ENCODE results near the gene HOXC6. TPM values are rescaled to one million over a fixed set of nuclear protein-coding genes. Genes with fewer than 3 reads are reported as not detected.
A peak's percentile ranks its signal among the peaks of the same experiment; 100 is the strongest.

Gene HOXC6
- total and polyA plus RNA-seq, 4 donors: 0.18 to 0.71 (median 0.35) TPM

DNA sequence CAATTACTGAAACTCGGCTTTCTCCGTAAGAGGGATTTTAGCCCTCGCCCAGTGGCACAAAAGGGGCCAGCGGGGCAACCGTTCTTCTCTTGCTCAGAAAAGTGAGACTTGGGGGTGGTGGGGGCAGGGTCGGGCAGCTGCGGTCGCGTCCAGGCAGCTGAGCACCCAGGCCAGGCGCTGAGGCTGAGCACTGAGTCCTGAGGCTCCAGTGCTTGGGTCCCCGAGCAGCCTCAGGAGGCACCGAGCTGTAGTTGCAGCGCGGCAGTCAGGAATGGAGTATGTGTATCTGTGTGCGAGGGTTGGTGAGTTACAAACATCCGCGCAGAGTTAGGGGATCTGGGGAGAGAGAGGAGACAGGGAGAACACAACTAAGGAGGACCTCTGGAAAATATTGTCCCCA is 4.1 kb upstream of the HOXC6 start:
- no peaks in the 10 kb centered on the region for H3K9me3 ChIP-seq (ENCODE audit: control insufficient read depth in 4 of 4, insufficient read depth in 3 of 4, low read length in 3 of 4)
- H3K9ac ChIP-seq (ENCODE audit: insufficient read depth in 1 of 2, low read length in 2 of 2): no peak overlapping the region
- DNase-seq (no peak), ATAC-seq (ENCODE audit: insufficient read depth, low FRiP score) (no peak)
- peaks cover 9 to 93% (median 72%) of the 10 kb centered on the region in 3 donors for H3K27me3 ChIP-seq (ENCODE audit: control insufficient read depth in 3 of 3, insufficient read depth in 3 of 3, low read length in 2 of 3)
- peaks cover 0 to 21% (median 3%) of the 10 kb centered on the region in 5 donors for H3K4me1 ChIP-seq (ENCODE audit: control insufficient read depth in 5 of 5, insufficient read depth in 5 of 5, low read length in 5 of 5)
- TF ChIP-seq, protein P1, sequence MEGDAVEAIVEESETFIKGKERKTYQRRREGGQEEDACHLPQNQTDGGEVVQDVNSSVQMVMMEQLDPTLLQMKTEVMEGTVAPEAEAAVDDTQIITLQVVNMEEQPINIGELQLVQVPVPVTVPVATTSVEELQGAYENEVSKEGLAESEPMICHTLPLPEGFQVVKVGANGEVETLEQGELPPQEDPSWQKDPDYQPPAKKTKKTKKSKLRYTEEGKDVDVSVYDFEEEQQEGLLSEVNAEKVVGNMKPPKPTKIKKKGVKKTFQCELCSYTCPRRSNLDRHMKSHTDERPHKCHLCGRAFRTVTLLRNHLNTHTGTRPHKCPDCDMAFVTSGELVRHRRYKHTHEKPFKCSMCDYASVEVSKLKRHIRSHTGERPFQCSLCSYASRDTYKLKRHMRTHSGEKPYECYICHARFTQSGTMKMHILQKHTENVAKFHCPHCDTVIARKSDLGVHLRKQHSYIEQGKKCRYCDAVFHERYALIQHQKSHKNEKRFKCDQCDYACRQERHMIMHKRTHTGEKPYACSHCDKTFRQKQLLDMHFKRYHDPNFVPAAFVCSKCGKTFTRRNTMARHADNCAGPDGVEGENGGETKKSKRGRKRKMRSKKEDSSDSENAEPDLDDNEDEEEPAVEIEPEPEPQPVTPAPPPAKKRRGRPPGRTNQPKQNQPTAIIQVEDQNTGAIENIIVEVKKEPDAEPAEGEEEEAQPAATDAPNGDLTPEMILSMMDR (IDR thresholded peaks at IDR 0.05; ENCODE audit: control extremely low read depth, extremely low read depth): no peak
- H3K4me3 ChIP-seq: no peak overlapping the region
- 23 to 31% methylated on average over 17 of the region's 17 CpGs for WGBS, 2 donors
- no peaks in the 10 kb centered on the region for H3K36me3 ChIP-seq (ENCODE audit: control insufficient read depth in 4 of 4, insufficient read depth in 4 of 4, low read length in 4 of 4)
- no peak overlapping the region for H3K27ac ChIP-seq (ENCODE audit: low read depth in 1 of 2, low read length in 1 of 2)

DNA sequence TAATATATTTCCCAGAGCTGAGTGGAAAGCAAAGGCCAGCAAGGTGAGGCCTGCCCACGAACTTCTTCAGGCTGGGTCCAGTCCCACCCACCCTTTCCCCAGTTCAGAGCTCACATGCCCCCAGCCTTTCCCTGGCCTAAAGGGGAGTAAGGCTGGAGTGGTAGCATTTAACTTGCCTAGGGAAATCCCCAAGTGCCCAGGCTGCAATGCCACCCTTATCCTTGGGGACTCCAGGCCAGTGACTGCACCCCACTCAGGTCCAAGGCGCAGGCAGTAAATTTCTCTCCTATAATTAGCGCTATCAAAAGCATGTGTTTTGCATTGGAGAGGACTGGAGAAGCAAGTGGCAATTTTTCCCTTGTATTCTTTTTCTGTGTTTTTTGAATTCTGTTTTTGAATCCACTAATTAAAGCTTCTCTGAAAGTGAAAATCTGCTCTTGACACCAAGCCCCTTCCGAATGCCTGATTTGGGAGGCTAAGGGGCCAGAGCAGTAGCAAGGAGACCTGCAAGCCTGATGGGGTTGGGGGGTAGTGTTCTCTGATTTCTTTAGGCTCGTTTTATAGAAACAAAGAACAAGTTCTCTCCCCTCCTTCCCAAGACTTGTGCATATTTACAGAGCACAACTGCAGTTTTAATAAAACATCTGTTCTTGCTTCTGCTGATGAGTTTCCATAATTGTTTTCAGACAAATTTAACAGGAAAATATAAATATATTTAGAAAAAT is 3.5 kb upstream of the HOXC6 start:
- ATAC-seq (ENCODE audit: insufficient read depth, low FRiP score): no peak
- Histone ChIP-seq H3K9ac (ENCODE audit: insufficient read depth in 1 of 2, low read length in 2 of 2) (no peak overlapping the region), H3K9me3 (ENCODE audit: control insufficient read depth in 4 of 4, insufficient read depth in 3 of 4, low read length in 3 of 4) (no peaks in the 10 kb centered on the region), H3K4me3 (no peak overlapping the region), H3K36me3 (ENCODE audit: control insufficient read depth in 4 of 4, insufficient read depth in 4 of 4, low read length in 4 of 4) (no peaks in the 10 kb centered on the region), H3K27ac (ENCODE audit: low read depth in 1 of 2, low read length in 1 of 2) (no peak overlapping the region), H3K4me1 (ENCODE audit: control insufficient read depth in 5 of 5, insufficient read depth in 5 of 5, low read length in 5 of 5) (peaks cover 0 to 19% (median 0%) of the 10 kb centered on the region in 5 donors), H3K27me3 (ENCODE audit: control insufficient read depth in 3 of 3, insufficient read depth in 3 of 3, low read length in 2 of 3) (peaks cover 9 to 96% (median 73%) of the 10 kb centered on the region in 3 donors)
- DNase-seq: no peak
- WGBS, 2 donors: 39 to 42% methylated on average over 5 of the region's 5 CpGs
- TF ChIP-seq, protein P1 (IDR thresholded peaks at IDR 0.05; ENCODE audit: control extremely low read depth, extremely low read depth): no peak

DNA sequence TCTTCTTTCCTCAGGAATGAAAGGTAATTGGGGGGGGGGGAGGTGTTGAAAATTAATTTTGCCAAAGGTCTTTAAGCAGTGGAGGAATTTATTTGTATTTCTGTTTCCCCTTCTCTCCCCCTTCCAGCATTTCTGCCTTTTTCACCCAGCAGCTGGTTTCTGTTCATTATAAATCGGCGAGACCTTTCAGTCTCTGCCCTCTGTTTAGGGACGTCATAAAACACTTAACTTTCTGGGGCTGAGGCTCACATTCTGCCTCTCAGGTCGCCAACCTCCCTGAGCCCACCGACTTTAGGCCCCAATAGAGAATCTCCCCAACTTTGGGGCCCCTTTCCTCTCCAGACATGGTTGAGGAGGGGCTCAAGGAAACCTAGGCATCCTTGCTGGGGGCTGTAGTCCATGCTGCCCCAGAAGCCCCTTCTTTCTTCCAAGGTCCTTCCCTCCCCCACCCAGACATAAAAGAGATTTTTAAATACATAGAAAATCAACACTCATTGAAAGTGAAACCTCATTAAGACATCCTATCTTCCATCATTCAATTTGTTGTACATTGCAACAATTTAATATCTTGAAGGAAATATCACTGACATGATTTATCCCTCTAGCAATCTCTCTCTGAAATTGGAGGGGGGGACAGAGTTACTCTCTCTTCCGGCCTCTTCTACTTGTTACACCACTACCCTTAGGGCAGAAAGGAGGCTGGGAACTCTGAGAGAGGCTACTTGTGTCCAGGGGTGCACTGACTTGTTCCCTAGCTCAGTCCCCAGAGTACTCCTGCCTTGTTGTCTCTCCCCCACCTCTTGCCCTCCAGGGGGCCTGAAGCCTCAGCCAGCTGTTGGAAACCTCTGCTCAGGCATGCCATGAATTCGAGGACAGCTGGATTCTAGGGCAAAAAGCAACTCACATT is 2.5 kb upstream of the HOXC6 start:
- Histone ChIP-seq H3K4me1 (ENCODE audit: control insufficient read depth in 5 of 5, insufficient read depth in 5 of 5, low read length in 5 of 5) (peaks cover 0 to 19% (median 0%) of the 10 kb centered on the region in 5 donors), H3K27ac (ENCODE audit: low read depth in 1 of 2, low read length in 1 of 2) (no peak overlapping the region), H3K27me3 (ENCODE audit: control insufficient read depth in 3 of 3, insufficient read depth in 3 of 3, low read length in 2 of 3) (peaks cover 9 to 93% (median 74%) of the 10 kb centered on the region in 3 donors), H3K4me3 (no peak overlapping the region), H3K9ac (ENCODE audit: insufficient read depth in 1 of 2, low read length in 2 of 2) (peak overlapping the region in 1 of 2 donors; percentile 32), H3K36me3 (ENCODE audit: control insufficient read depth in 4 of 4, insufficient read depth in 4 of 4, low read length in 4 of 4) (no peaks in the 10 kb centered on the region), H3K9me3 (ENCODE audit: control insufficient read depth in 4 of 4, insufficient read depth in 3 of 4, low read length in 3 of 4) (no peaks in the 10 kb centered on the region)
- ATAC-seq (ENCODE audit: insufficient read depth, low FRiP score) (no peak), DNase-seq (no peak)
- TF ChIP-seq, protein P1 (IDR thresholded peaks at IDR 0.05; ENCODE audit: control extremely low read depth, extremely low read depth): no peak
- WGBS, 2 donors: 17 to 28% methylated on average over 7 of the region's 7 CpGs
